ENCODE data around the gene HNRNPH1. TPM values are rescaled to one million over a fixed set of nuclear protein-coding genes. Genes with fewer than 3 reads are reported as not detected.
A peak's percentile ranks its signal among the peaks of the same experiment; 100 is the strongest.
"Not testable (repeated sequence)": the region's sequence is repeated elsewhere in the genome, so short reads cannot be mapped to it uniquely, and the experiment has no call there.

HNRNPH1 gene
- total RNA-seq, 6 experiments from 2014 or later, result 140 to 305 (median 219) TPM

DNA sequence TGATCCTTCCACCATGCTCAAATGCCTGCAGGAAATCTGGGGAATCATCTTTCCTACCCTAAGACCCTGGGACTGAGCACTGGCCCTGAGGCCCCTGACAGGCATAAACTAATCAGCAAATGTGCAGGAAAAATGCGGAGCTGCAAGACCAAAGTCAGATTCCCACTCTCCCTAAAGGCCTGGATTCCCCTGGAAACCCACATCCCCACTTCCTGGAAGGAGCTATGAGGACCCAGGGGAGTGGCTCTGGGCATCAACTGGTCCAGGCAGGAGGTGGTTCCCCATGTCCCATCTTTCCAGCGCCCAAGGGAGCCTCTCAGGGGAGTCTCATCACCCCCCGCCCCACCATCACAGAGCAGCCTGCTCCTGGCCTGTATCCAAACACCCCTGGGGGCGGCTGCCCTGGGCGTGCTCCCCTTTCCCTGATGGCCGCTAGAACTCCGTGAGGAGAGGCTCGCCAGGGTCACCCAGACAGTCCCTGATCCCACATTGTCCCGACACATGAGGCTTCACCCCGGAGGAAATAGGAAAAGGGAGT is 25.8 kb upstream of the HNRNPH1 start:
- no CpG with 5 or more reads among the region's 10 CpGs for WGBS (ENCODE audit: insufficient coverage, low coverage, low lambda C conversion rate, missing lambda C conversion rate)
- H3K9me3 ChIP-seq; intact Hi-C loops (cut with DNase I); H3K4me1 ChIP-seq; H3K27ac ChIP-seq; H3K27me3 ChIP-seq; H3K36me3 ChIP-seq; H3K4me3 ChIP-seq; DNase-seq: not testable (repeated sequence)
- ATAC-seq, result peak in 1 of 4 donors; percentile 27

DNA sequence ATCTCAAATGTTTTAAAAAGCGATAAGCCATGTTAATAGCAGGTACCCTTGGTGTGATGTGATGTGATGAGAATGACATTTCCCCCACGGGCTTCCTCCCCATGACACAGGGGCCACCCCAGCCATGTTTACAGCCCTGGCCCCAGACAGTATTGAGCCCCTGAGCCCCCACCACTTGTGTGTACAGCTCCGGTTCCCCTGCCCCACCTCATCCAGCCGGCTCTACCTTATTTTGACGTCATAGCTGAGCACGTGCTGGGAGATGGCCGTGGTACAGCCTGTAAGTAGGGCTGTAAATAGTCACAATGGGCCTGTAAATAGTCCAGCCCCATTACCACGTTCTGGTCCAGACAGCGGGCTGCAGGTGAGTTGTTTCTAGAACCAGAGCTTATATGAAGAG is 24.9 kb upstream of the HNRNPH1 start:
- Histone ChIP-seq H3K4me3 (no peak overlapping the region), H3K36me3 (no peaks in the 10 kb centered on the region), H3K27ac (no peak overlapping the region), H3K9me3 (no peaks in the 10 kb centered on the region), H3K27me3 (no peaks in the 10 kb centered on the region), H3K4me1 (no peaks in the 10 kb centered on the region)
- DNase-seq (no peak), ATAC-seq (no peak)
- whole genome bisulfite sequencing (ENCODE audit: insufficient coverage, low coverage, low lambda C conversion rate, missing lambda C conversion rate), result 73% methylated on average over 3 of the region's 9 CpGs
- TF ChIP-seq POLR2A (IDR thresholded peaks at IDR 0.05), result no peak
- TF ChIP-seq, protein P1, sequence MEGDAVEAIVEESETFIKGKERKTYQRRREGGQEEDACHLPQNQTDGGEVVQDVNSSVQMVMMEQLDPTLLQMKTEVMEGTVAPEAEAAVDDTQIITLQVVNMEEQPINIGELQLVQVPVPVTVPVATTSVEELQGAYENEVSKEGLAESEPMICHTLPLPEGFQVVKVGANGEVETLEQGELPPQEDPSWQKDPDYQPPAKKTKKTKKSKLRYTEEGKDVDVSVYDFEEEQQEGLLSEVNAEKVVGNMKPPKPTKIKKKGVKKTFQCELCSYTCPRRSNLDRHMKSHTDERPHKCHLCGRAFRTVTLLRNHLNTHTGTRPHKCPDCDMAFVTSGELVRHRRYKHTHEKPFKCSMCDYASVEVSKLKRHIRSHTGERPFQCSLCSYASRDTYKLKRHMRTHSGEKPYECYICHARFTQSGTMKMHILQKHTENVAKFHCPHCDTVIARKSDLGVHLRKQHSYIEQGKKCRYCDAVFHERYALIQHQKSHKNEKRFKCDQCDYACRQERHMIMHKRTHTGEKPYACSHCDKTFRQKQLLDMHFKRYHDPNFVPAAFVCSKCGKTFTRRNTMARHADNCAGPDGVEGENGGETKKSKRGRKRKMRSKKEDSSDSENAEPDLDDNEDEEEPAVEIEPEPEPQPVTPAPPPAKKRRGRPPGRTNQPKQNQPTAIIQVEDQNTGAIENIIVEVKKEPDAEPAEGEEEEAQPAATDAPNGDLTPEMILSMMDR (IDR thresholded peaks at IDR 0.05), result no peak
- intact Hi-C loops (cut with DNase I), result no loop called here

GRCh38 chr5:179644766-179645165 is 21.3 kb upstream of the HNRNPH1 start:
- H3K4me1 ChIP-seq; DNase-seq; intact Hi-C loops (cut with DNase I); H3K27ac ChIP-seq; H3K36me3 ChIP-seq; H3K27me3 ChIP-seq; H3K9me3 ChIP-seq; H3K4me3 ChIP-seq: not testable (repeated sequence)
- peak in 1 of 4 donors; percentile 9 for ATAC-seq
- 88% methylated on average over 3 of the region's 5 CpGs for WGBS (ENCODE audit: insufficient coverage, low coverage, low lambda C conversion rate, missing lambda C conversion rate)

GRCh38 chr5:179643141-179643920 is 19.9 kb upstream of the HNRNPH1 start:
- H3K4me3 ChIP-seq; H3K9me3 ChIP-seq; H3K4me1 ChIP-seq; intact Hi-C loops (cut with DNase I); H3K27ac ChIP-seq; H3K27me3 ChIP-seq; H3K36me3 ChIP-seq: not testable (repeated sequence)
- peak in 1 of 4 donors; percentile 27 for ATAC-seq
- DNase-seq, result peak in 1 of 3 donors; percentile 3
- WGBS (ENCODE audit: insufficient coverage, low coverage, low lambda C conversion rate, missing lambda C conversion rate), result 76% methylated on average over 4 of the region's 16 CpGs

- H3K4me3 ChIP-seq; H3K4me1 ChIP-seq; intact Hi-C loops (cut with DNase I); H3K27ac ChIP-seq; H3K27me3 ChIP-seq; H3K36me3 ChIP-seq; H3K9me3 ChIP-seq; ATAC-seq: not testable (repeated sequence)
- 83% methylated on average over 6 of the region's 17 CpGs for WGBS (ENCODE audit: insufficient coverage, low coverage, low lambda C conversion rate, missing lambda C conversion rate)
- peak in 2 of 3 donors; percentile 4 to 26 for DNase-seq
Observed at GRCh38 chr5:179642626-179643025, 19.2 kb upstream of the HNRNPH1 start.

DNA sequence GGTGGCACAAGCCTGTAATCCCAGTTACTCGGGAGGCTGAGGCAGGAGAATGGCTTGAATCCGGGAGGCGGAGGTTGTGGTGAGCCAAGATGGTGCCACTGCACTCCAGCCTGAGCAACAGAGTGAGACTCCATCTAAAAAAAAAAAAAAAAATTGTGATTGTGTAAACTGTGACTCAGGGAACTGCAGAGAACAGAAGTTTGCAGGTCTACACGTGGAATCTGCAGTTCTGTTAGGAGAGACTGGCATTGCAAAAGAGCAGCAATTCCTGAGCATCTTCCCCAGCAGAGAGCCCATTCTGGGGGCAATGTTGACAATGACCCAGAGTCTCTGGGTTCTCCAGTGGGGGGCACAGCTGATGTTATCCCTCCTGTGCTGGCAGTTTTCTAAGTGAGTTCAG is 18.3 kb upstream of the HNRNPH1 start:
- H3K4me3 ChIP-seq; H3K4me1 ChIP-seq; H3K27ac ChIP-seq; H3K36me3 ChIP-seq; intact Hi-C loops (cut with DNase I); ATAC-seq; H3K27me3 ChIP-seq; H3K9me3 ChIP-seq; DNase-seq: not testable (repeated sequence)
- no CpG with 5 or more reads among the region's 4 CpGs for whole genome bisulfite sequencing (ENCODE audit: insufficient coverage, low coverage, low lambda C conversion rate, missing lambda C conversion rate)

DNA sequence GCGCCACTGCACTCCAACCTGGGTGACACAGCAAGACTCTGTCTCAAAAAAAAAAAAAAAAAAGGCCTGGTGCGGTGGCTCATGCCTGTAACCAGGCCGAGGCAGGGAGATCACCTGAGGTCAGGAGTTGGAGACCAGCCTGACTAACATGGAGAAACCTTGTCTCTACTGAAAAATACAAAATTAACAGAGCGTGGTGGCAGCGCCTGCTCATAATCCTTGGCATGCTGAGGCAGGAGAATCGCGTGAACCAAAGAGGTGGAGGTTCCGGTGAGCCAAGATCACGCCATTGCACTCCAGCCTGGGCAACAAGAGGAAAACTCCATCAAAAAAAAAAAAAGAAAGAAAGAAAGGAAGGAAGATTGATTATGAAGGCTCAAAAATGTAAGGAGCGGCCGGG is 15.8 kb upstream of the HNRNPH1 start:
- H3K27ac ChIP-seq; ATAC-seq; H3K36me3 ChIP-seq; intact Hi-C loops (cut with DNase I); H3K4me1 ChIP-seq; H3K9me3 ChIP-seq; H3K4me3 ChIP-seq; DNase-seq; H3K27me3 ChIP-seq: not testable (repeated sequence)
- 91% methylated on average over 4 of the region's 11 CpGs for WGBS (ENCODE audit: insufficient coverage, low coverage, low lambda C conversion rate, missing lambda C conversion rate)

- ATAC-seq, result peak; percentile 95 to 99 (median 98)
- WGBS (ENCODE audit: insufficient coverage, low coverage, low lambda C conversion rate, missing lambda C conversion rate), result no CpG with 5 or more reads among the region's 49 CpGs
- H3K4me3 ChIP-seq; H3K27me3 ChIP-seq; intact Hi-C loops (cut with DNase I); H3K4me1 ChIP-seq; H3K36me3 ChIP-seq; DNase-seq; H3K27ac ChIP-seq; H3K9me3 ChIP-seq: not testable (repeated sequence)
Observed at GRCh38 chr5:179634370-179635172, 11.1 kb upstream of the HNRNPH1 start.

DNA sequence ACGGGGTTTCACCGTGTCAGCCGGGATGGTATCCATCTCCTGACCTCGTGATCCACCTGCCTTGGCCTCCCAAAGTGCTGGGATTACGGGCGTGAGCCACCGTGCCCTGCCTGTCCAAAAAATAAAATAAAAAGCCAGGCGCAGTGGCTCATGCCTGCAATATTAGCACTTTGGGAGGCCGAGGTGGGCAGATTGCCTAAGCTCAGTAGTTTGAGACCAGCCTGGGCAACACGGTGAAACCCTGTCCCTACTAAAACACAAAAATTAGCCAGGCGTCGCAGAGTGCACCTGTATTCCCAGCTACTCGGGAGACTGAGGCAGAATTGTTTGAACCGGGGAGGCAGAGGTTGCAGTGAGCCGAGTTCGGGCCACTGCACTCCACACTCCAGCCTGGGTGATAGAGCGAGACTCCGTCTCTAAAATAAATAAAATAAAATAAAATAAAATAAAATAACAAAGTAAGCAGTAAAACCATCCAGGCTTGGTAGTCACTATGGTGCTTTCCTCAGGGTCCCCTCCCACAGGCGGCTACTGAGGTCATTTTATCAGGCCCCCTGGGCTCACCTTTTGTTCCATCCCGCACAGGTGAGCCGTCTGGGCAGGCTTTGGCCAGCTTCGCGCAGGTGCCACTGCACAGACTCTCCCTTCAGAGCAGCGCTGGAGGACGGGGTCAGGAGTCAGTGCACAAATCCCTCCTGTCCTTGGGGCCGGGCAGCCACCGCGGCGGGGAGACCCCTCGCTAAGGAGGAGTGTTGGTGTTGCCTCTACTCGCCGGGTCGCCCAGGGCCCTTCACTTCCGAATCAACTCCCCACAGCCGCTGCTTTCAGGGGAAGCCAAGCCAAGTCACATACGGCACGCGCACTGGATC is 10.3 kb upstream of the HNRNPH1 start:
- H3K27me3 ChIP-seq; H3K27ac ChIP-seq; intact Hi-C loops (cut with DNase I); H3K36me3 ChIP-seq; H3K4me1 ChIP-seq; H3K9me3 ChIP-seq: not testable (repeated sequence)
- peak; percentile 45 to 55 (median 50) for ATAC-seq
- H3K4me3 ChIP-seq, result peak overlapping the region in 2 of 3 donors; percentile 32 to 36
- 56% methylated on average over 14 of the region's 38 CpGs for WGBS (ENCODE audit: insufficient coverage, low coverage, low lambda C conversion rate, missing lambda C conversion rate)
- peak in 1 of 3 donors; percentile 10 for DNase-seq
